Dermis lymphatic vessel endothelial cell (primary cell): Measurements from ENCODE around the gene PTGER4. TPM values are rescaled to one million over a fixed set of nuclear protein-coding genes. Genes with fewer than 3 reads are reported as not detected.

Experiments used
- total RNA-seq: library from RNA; depleted of rRNA; stranded (reverse); fragments of >200 nt; gene quantifications from 2 replicates; pipeline ENCODE4 v1.2.1, GENCODE V29; 2014

PTGER4 gene
- total RNA-seq: 3.7 and 4.9 TPM in 2 replicates

GRCh38 chr5:40679913-40680681, at the start of gene PTGER4:
TSS of gene PTGER4 (plus strand) at chr5:40679915. CDS start at chr5:40680994, 1,079 bp downstream.

Other genes with a start within 250 kb of the PTGER4 start
- 18.5 and 22.8 TPM in 2 replicates for gene TTC33, start 76.0 kb downstream of the PTGER4 start, total RNA-seq
- 118 and 144 TPM in 2 replicates for gene PRKAA1, start 118.5 kb downstream of the PTGER4 start, total RNA-seq
- gene RPL37, start 155.3 kb downstream of the PTGER4 start, total RNA-seq: 3,165 and 3,243 TPM in 2 replicates
- 44.2 and 50.4 TPM in 2 replicates for gene CARD6, start 161.5 kb downstream of the PTGER4 start, total RNA-seq
- 0.09 and 0.33 TPM in 2 replicates for gene C7, start 229.6 kb downstream of the PTGER4 start, total RNA-seq